Kasumi-1 (cell line): ENCODE measurements around the gene EIF5A2.
A peak's percentile ranks its signal among the peaks of the same experiment; 100 is the strongest.

Experiments used
- DNase-seq, 2 experiments: peaks; one replicate each; lab custom pipeline; 2025; lab: John Stamatoyannopoulos, UW

EIF5A2 gene

GRCh38 chr3:170852324-170852723, 56.1 kb downstream of the EIF5A2 start:
- no peak for DNase-seq

GRCh38 chr3:170848292-170848917, 60.0 kb downstream of the EIF5A2 start:
- peak; percentile 44 to 63 for DNase-seq

- DNase-seq, result no peak
These were observed 64.1 kb downstream of the EIF5A2 start for GRCh38 chr3:170844377-170844776.

GRCh38 chr3:170840291-170840859, 68.1 kb downstream of the EIF5A2 start:
- no peak for DNase-seq

- no peak for DNase-seq
These were observed 68.8 kb downstream of the EIF5A2 start for GRCh38 chr3:170839518-170840100.
